NCI-H128 (cell line): ENCODE data around the gene RNF149.
A peak's percentile ranks its signal among the peaks of the same experiment; 100 is the strongest.
"Not testable (repeated sequence)": the region's sequence is repeated elsewhere in the genome, so short reads cannot be mapped to it uniquely, and the experiment has no call there.

Experiments used
- DNase-seq: peaks from one replicate; lab custom pipeline; 2025; ENCODE audit not compliant: unreplicated experiment; lab: John Stamatoyannopoulos, UW

RNF149 gene

DNA sequence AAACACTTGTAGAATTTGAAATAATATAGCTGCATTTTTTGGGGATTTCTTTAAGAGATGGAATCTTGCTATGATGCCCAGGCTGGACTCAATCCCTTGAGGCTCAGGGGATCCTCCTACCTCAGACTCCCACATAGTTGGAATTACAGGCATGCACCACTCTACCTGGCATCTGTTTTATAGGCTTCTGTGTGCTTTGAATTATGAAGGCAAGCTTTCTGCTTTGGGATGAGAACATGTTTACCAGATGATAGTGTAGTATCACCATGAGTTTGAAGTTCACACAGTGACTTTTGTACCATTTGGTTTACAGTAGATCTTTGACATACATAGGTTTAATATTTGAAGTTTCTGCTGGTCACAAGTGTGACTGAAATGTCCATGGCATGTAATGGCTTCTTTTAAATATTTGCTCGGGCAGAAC, 45.1 kb downstream of the RNF149 start:
- DNase-seq, result no peak

DNA sequence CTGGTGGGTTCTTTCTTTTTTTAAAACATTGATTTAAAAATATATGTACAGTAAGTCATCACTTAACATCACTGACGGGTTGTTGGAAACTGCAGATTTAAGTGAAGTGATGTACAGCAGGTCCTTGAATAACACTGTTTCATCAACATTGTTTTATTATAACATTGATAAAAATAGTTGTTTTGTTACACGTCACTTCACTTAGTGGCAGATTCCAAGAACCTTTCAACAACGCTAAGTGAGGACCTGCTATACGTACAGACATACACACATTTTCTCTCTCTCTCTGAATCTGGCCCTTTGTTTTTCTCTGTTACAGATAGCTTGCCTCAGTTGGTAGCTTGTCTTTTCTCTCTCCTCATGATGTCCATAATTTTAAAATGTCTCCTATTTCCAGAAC, 46.4 kb downstream of the RNF149 start:
- DNase-seq, result no peak

DNA sequence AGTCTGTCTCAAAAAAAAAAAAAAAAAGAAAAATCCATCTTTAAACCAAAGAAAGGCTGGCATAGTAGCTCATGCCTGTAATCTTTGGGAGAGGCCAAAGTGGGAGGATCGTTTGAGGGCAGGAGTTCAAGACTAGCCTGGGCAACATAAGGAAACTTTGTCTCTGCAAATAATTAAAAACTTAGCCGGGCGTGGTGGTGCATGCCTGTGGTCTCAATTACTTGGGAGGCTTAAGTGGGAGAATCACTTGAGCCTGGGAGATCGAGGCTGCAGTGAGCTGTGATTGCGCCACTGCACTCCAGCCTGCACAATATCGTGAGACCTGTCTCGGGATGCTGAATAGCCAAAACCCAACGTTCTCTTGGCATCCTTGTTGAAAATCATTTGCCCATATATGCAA, 49.7 kb downstream of the RNF149 start:
- DNase-seq, result no peak

DNA sequence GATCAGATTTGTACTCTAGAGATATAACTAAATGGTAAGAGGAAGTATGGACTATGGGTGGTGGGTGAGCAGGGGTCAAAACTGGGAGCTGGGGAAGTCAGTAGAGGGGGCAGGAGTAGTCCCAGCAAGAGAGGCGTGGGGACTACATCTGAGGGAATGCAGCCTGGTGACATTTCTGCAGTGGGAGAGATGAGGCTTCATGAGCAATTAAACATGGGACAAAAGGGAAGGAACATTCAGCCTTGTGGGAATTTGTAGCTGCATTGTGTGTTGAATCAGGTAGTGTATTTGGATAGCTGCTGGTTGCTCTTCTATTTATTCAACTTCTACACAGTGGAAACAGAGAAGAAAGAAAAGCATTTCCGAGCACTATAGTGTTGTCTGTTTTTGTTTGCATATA, 52.2 kb downstream of the RNF149 start:
- no peak for DNase-seq

DNA sequence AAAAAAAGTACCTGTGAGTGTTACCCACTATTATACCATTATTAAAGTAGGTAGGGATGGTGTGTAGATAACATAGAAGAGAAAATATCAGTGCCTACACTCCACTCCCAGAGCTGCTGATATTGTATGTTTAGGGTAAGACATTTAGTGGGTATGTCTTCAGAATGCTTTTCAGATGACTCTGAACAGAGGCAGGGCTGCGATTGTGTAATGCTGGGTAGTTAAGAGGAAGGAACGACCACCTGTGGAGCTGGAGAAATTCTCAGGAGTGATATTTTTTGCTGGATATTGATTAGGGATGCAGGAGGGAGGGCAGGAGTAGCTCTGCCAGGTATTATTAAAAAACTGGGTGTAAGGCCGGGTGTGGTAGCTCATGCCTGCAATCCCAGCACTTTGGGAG, 53.0 kb downstream of the RNF149 start:
- no peak for DNase-seq

DNA sequence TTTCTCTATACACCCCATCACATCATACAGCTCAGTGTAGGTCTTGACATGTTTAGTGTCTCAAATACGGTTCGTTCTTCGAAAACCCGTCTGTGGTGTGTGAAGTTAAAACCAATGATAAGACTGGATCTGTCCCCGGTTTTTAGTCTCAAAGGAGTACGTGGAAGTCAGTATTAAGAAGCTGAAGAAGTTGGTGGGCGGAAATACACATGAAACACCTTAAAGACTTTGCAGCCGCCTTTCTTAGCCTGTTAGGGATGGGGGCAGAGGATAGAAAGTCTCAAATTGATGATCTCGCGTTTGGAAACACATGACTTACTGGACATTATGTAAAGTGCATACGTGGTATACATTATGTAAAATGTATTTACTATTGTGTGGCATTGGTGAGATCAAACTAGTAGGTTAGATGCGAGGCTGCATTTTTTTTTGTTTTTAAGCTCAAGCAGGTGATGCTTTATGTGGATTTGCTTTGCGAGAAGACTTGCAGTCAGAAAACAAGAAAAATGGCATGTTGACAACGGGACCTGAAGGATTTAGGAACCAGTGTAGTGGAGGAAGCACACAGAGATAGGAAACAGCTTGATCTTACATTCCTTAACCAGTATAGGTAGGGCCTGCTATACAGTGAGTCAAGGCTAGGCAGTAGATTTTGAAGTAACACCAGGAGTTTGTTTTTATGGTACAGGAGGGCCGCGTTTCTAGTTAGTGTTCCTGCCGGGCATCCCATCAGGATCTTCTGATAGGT, 54.6 kb downstream of the RNF149 start:
- DNase-seq, result no peak

DNA sequence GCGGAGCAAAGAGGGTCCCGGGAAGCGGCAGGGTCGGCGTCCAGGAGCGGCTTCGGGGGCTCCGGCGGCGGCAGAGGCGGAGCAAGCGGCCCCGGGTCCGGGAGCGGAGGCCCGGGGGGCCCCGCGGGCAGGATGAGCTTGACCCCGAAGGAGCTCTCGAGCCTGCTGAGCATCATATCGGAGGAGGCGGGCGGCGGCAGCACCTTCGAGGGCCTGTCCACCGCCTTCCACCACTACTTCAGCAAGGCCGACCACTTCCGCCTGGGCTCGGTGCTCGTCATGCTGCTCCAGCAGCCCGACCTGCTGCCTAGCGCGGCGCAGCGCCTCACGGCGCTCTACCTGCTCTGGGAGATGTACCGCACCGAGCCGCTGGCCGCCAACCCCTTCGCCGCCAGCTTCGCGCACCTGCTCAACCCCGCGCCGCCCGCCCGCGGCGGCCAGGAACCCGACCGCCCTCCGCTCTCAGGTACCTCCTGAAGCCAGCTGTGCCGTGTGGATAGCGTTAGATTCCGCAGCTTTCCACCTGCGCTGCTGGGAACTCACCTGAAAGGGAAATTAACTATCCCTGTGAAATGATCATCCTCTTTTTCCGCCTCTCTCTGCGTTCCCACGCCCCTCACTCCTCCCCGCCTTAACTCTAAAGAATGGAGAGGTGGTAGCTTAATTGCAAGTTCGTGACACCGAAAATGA, 55.3 kb downstream of the RNF149 start:
- DNase-seq, result peak; percentile 37

DNA sequence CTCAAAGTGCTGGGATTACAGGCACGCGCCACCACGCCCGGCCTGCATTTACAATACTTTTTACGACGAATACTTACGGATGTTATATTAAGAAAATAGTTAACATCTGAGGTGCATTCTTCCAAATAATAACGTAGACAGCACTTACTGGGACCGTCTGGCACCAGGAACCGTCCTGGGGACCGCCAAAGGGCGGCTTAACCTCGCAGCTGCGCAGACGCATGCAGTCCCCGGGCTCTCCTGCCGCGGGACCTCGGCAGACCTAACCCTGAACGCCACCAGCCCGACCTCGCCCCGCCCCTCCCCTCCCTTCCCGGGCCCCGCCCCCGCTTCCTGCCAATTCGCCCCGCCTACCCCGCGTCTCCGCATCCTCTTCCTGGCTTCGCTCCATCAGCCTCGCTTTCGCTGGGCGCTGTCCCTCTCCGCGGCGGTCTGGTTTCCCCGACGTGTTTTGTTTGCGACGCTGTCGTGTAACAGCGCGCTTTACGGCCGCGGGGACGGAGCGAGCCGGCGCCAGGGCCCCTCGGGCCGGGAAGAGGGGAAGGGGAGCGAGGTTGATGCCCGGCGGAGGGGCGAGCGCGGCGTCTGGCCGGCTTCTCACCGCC, 56.0 kb downstream of the RNF149 start, which contains the start of gene CNOT11:
Gene CNOT11 (plus strand): TSS at position 479 of the 605 bp plus-strand sequence. CDS start 79 bp downstream, at position 558.
- DNase-seq, result peak; percentile 99

DNA sequence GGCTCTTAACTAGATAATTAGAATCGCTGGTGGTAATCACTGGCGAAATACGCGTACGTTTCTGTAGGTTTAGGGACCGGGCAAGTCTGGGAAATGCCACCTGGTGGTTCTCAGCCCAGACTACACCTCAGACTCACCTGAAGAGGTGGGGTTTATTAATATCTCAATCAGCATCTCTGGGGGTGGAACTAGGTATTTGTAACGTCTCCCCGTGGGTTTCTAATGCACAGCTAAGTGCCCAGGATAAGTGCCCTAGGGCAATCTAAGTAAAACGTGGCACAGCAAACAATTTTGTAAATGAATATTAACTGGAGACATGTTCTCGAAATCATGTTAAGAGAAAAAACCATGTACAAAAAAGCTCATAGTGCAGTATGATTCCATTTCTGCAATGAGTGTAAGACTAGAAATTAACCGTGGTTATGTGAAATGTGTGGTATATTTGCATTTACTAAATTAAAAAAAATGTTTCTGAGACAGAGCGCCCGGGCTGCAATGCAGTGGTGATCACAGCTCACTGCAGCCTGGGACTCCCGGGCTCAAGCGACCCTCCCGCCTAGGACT, 56.6 kb downstream of the RNF149 start:
- no peak for DNase-seq

DNA sequence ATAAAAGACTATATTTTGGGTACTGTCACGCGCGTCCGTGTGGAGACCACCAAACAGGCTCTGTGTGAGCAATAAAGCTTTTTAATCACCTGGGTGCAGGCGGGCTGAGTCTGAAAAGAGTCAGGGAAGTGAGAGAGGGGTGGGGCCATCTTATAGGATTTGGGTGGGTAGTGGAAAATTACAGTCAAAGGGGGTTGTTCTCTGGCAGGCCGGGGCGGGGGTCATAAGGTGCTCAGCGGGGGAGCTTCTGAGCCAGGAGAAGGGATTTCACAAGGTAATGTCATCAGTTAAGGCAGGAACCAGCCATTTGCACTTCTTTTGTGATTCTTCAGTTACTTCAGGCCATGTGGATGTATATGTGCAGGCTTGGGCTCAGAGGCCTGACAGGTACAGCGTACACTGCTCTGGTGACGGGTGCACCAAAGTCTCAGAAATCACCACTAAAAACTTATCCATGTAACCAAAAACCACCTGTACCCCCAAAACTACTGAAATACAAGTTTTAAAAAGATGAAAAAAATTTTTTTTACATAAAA, 57.2 kb downstream of the RNF149 start:
- not testable (repeated sequence) for DNase-seq

DNA sequence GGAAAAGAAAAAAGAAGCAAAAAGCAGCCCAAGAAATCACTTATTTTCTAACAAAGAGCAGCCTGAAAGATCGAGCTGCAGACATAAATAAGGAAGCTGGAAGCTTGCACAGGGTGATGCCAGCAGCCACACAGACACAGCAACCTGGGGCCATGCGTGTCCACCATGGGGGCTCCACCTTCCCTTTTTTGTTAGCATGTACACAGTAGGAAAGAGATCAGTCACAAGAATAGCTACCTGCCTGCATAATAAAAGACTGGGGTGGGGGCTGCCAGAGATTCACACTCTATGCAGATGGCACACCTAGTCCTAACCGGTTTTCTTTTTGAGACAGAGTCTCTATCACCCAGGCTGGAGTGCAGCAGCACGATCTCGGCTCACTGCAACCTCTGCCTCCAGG, 58.7 kb downstream of the RNF149 start:
- no peak for DNase-seq

DNA sequence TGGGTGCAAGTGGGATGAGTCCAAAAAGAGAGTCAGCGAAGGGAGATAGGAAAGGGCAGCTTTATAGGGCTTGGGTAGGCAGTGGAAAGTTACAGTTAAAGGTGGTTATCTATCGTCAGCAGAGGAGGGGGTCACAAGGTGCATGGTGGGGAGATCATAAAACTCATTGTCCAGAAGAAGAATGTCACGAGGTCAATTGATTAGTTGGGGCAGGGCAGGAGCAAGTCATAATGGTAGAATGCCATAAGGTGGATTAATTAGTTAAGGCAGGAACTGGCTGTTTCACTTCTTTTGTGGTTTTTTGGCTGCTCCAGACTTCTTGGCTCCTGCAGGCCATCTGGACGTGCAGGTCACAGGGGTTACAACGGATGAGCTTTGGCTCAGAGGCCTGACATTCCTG, 59.7 kb downstream of the RNF149 start:
- not testable (repeated sequence) for DNase-seq

DNA sequence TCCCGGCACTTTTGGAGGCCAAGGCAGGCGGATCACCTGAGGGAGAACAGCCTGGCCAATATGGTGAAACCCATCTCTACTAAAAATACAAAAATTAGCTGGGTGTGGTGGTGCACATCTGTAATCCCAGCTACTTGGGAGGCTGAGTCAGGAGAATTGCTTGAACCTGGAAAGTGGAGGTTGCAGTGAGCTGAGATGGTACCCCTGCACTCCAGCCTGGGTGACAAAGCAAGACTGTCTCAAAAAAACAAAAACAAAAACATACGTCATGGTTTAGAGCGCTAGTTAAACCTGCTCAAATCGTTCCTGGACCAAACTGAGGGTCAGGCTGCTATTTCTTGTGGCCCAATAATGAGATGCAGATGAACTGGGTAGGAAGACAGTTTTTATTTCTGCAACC, 63.0 kb downstream of the RNF149 start:
- DNase-seq, result not testable (repeated sequence)

DNA sequence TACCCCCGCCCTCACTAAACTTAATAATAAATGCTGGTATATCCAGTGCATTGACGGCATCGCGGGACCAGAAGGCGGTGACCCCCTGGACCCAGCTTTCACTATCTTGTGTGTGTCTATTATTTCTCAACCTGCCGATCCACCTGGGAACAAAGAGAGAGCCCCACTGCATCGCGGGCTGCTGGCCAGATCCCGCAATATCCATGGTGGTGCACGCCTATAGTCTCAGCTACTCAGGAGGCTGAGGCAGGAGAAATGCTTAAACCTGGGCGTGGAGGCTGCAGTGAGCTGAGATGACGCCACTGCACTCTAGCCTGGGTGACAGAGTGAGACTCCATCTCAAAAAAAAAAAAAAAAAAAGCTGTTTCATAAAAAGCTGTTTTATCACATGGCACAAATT, 63.6 kb downstream of the RNF149 start:
- not testable (repeated sequence) for DNase-seq

DNA sequence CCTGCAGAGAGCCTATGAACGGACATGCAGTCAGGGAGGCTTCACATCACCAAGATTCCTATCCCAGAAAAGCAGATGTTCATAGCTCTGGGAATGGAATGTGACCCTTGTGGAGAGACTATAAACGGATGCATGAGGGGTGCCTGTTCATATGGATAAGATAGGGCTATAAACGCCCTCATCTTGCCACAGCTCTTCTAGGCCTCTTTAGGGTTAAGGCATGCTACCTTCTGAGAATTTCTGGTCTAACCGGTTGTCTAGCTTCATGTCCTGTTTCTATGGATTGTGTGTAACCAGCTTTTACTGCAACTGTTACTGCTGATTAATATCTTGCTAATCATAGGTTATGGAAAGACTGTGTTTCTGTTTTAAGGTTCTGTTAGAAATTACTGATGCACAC, 64.1 kb downstream of the RNF149 start:
- DNase-seq, result not testable (repeated sequence)

DNA sequence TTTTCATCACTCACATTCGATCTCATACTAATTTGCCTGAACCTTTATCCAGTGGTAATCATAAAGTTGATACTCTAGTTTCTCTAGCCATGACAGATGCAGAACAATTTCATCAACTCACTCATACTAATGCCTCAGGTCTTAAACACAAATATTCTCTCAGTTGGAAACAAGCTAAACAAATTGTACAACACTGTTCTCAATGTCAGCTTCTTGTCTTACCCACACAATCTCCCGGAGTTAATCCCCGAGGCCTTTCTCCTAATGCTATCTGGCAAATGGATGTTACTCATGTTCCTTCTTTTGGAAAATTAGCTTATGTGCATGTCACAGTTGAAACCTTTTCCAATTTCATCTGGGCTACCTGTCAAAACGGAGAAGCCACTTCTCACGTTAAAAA, 67.3 kb downstream of the RNF149 start:
- no peak for DNase-seq

DNA sequence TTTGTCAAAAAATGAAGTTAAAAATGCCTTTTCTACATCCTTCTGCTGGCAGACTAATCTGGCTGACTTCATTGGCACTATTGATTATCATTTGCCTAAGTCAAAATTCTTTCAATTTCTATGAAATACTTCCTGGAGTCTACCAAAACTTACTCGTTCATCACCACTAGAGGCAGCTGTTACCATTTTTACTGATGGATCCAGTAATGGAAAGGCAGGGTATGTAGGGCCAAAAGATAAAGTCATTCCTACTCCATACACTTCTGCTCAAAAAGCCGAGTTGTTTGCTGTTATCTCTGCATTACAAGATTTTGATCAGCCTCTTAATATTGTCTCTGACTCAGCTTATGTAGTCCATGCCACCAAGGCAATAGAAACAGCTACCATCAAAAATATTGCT, 67.8 kb downstream of the RNF149 start:
- DNase-seq, result not testable (repeated sequence)

DNA sequence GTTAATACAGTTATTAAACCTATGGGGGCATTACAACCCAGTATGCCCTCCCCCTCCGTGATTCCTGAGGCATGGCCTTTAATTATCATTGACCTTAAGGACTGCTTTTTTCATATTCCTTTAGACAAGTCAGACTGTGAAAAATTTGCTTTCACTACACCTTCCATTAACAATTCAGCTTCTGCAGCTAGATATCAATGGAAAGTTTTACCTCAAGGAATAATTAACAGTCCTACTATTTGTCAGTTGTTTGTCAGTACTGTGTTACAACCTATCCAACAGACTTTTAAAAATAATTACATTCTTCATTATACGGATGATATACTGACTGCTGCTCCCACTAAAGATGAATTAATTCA, 68.8 kb downstream of the RNF149 start:
- DNase-seq, result not testable (repeated sequence)

DNA sequence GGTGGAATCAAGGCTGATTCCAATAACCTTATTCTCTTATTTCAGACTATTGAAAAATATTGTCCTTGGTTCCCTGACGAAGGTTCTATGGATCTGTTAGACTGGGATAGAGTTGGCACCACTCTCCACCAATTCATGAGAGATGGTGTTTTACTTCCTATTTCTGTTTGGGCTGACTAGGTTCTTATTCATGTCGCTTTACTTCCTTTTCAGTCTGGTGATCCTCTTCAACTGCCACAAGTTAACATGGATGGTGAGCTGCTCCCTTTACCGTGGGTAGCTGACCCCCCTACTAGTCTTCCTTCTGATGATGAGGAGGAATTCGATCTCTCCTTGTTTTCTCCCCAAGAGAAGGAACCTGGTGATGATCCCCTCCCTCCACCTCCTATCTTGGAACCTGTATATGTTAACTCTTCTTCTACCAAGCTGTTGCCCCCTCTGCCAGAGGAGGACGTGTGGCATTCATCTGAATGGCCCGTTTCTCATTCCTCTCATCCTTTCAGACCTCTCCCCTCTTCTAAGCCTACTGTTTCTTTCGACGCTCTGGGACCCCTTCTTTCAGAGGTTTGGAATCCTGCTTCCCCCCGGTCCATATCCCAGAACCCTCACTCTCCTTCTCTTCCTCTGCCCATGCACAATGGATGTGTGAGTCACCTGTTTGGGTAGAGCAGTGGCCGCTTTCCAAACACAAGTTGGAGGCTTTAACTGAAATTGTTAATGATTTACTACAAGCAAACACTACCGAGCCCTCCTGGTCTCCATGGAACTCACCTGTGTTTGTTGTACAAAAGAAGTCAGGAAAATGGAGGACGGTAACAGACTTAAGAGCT, 69.4 kb downstream of the RNF149 start:
- no peak for DNase-seq

DNA sequence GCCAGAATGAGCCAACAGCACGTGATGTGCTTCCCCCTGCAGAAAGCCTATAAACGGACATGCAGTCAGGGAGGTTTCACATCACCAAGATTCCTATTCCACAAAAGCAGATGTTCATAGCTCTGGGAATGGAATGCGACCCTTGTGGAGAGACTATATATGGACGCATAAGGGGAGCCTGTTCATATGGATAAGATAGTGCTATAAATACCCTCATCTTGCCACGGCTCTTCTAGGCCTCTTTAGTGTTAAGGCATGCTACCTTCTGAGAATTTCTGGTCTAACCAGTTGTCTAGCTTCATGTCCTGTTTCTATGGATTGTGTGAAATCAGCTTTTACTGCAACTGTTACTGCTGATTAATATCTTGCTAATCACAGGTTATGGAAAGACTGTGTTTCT, 70.6 kb downstream of the RNF149 start:
- DNase-seq, result not testable (repeated sequence)

DNA sequence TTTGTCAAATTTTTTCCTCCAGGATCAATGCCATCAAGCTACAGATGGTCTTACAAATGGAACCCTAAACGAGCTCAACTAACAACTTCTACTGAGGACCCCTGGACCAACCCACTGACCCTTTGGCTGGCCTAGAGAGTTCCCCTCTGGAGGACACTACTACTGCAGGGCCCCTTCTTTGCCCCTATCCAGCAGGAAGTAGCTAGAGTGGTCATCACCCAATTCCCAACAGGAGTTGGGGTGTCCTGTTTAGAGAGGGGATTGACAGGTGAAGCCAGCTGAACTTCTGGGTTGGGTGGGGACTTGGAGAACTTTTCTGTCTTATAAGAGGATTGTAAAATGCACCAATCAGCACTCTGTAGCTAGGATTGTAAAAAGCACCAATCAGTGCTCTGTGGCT, 72.5 kb downstream of the RNF149 start:
- not testable (repeated sequence) for DNase-seq
